Thyroid gland (tissue), 4 donors: ENCODE results near the gene MMP20. TPM values are rescaled to one million over a fixed set of nuclear protein-coding genes. Genes with fewer than 3 reads are reported as not detected.

Experiments used
- DNase-seq, 2 donors: peaks; one replicate each; pipeline ENCODE4 v3.0.0-alpha.2; 2019
- H3K27ac ChIP-seq, 3 donors: fragments of 200-600 bp; sonication (generic); 1 replicate in 2 of 3; 2 replicates in 1 of 3; pipeline ENCODE4 v1.5.1; 2016 to 2019; ENCODE audit warnings: mild to moderate bottlenecking in 1 of 3, moderate library complexity in 1 of 3
- H3K27me3 ChIP-seq: fragments of 200-600 bp; sonication (generic); one replicate; pipeline ENCODE4 v1.5.1; 2019
- H3K36me3 ChIP-seq, 2 donors: fragments of 200-600 bp; sonication (generic); one replicate each; pipeline ENCODE4 v1.5.1; 2016 to 2019
- H3K4me1 ChIP-seq, 2 donors: fragments of 200-600 bp; sonication (generic); one replicate each; pipeline ENCODE4 v1.5.1; 2017 to 2019
- H3K4me3 ChIP-seq, 3 donors: fragments of 200-600 bp; sonication (generic); replicated peaks in 1 of 3; 1 replicate in 2 of 3; 2 replicates in 1 of 3; pipeline ENCODE4 v1.5.1; 2016; ENCODE audit warnings: mild to moderate bottlenecking in 1 of 3
- H3K9me3 ChIP-seq: fragments of 200-600 bp; sonication (generic); one replicate; pipeline ENCODE4 v1.5.1; 2017
- POLR2A ChIP-seq, 2 donors: fragments of 450-650 bp; IDR thresholded peaks; one replicate each; pipeline ENCODE4 v1.6.1; 2017; ENCODE audit warnings: antibody characterized with exemption in 2 of 2, mild to moderate bottlenecking in 2 of 2, moderate library complexity in 1 of 2
- WGBS, 2 donors: methylation state at CpG; one replicate each; pipeline ENCODE4 v1.1.5; 2017; 5-methylcytosine and 5-hydroxymethylcytosine counted together
- intact Hi-C: fragments of 100-400 bp; cut with DNase I; formaldehyde crosslinking; loops from one replicate; pipeline ENCODE4 v1.15.1; 2023
- total RNA-seq, 4 donors: library from RNA; depleted of rRNA; stranded (reverse); fragments of >200 nt; gene quantifications; one replicate each; pipeline ENCODE4 v1.2.3, GENCODE V29; 2016
- TF ChIP-seq, protein P1 (sequence below), 6 experiments: fragments of 200-600 bp in 3 of 6; fragments of 450-650 bp in 3 of 6; sonication (generic) in 3 of 6; IDR thresholded peaks; one replicate each; pipeline ENCODE4 v1.5.1; 2016 to 2019; ENCODE audit warnings: antibody characterized with exemption in 6 of 6, mild to moderate bottlenecking in 2 of 6, inconsistent platforms in 1 of 6, moderate library complexity in 1 of 6

The MMP20 gene
- total RNA-seq, 4 donors from 2014 or later, result not detected

GRCh38 chr11:102604875-102605274 is 20.3 kb downstream of the MMP20 start:
- Histone ChIP-seq H3K27me3 (no peaks in the 10 kb centered on the region), H3K4me3 (no peak overlapping the region), H3K4me1 (no peaks in the 10 kb centered on the region), H3K9me3 (no peaks in the 10 kb centered on the region), H3K36me3 (no peaks in the 10 kb centered on the region), H3K27ac (no peak overlapping the region)
- no peak for DNase-seq
- intact Hi-C loops, result no loop called here
- TF ChIP-seq POLR2A (IDR thresholded peaks at IDR 0.05), result no peak
- TF ChIP-seq, protein P1, sequence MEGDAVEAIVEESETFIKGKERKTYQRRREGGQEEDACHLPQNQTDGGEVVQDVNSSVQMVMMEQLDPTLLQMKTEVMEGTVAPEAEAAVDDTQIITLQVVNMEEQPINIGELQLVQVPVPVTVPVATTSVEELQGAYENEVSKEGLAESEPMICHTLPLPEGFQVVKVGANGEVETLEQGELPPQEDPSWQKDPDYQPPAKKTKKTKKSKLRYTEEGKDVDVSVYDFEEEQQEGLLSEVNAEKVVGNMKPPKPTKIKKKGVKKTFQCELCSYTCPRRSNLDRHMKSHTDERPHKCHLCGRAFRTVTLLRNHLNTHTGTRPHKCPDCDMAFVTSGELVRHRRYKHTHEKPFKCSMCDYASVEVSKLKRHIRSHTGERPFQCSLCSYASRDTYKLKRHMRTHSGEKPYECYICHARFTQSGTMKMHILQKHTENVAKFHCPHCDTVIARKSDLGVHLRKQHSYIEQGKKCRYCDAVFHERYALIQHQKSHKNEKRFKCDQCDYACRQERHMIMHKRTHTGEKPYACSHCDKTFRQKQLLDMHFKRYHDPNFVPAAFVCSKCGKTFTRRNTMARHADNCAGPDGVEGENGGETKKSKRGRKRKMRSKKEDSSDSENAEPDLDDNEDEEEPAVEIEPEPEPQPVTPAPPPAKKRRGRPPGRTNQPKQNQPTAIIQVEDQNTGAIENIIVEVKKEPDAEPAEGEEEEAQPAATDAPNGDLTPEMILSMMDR (IDR thresholded peaks at IDR 0.05), result no peak
- WGBS, 2 donors, result 87 to 93% methylated on average over 3 of the region's 3 CpGs

GRCh38 chr11:102604011-102604410 is 21.1 kb downstream of the MMP20 start:
- TF ChIP-seq, protein P1 (IDR thresholded peaks at IDR 0.05), result no peak
- no peak for TF ChIP-seq POLR2A (IDR thresholded peaks at IDR 0.05)
- 86 to 89% methylated on average over 1 of the region's 1 CpG for WGBS, 2 donors
- H3K27ac ChIP-seq, result no peak overlapping the region
- no peak overlapping the region for H3K4me3 ChIP-seq
- H3K4me1 ChIP-seq, result no peaks in the 10 kb centered on the region
- H3K9me3 ChIP-seq, result no peaks in the 10 kb centered on the region
- DNase-seq, result no peak
- no peaks in the 10 kb centered on the region for H3K36me3 ChIP-seq
- no peaks in the 10 kb centered on the region for H3K27me3 ChIP-seq
- intact Hi-C loops, result no loop called here

DNA sequence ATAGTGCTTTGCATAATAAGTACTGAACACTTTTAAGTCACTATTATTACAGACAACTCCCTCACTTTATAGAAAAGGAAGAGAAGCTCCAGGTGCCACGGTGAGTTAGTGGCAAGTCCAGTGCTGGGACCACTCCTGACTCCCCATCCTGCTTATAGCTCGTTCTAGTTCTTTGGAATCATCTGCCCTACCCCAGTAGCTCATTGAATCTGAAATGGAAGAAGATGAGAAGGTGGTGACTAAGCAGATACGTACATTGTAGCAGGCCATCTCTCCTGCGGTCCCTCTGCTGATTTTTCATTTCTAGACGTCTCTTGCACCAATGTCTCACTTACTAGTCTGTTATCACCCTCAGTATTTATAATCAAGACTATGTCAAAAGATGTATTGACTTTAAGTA is 21.6 kb downstream of the MMP20 start:
- TF ChIP-seq, protein P1 (IDR thresholded peaks at IDR 0.05), result no peak
- no peak for TF ChIP-seq POLR2A (IDR thresholded peaks at IDR 0.05)
- intact Hi-C loops, result no loop called here
- no peaks in the 10 kb centered on the region for H3K4me1 ChIP-seq

GRCh38 chr11:102603091-102603490 is 22.0 kb downstream of the MMP20 start:
- WGBS, 2 donors, result 67 to 77% methylated on average over 5 of the region's 5 CpGs
- no peaks in the 10 kb centered on the region for H3K27me3 ChIP-seq
- H3K9me3 ChIP-seq, result no peaks in the 10 kb centered on the region
- intact Hi-C loops, result no loop called here
- no peak overlapping the region for H3K27ac ChIP-seq
- H3K4me1 ChIP-seq, result no peaks in the 10 kb centered on the region
- H3K36me3 ChIP-seq, result no peaks in the 10 kb centered on the region
- H3K4me3 ChIP-seq, result no peak overlapping the region
- TF ChIP-seq, protein P1 (IDR thresholded peaks at IDR 0.05), result no peak
- TF ChIP-seq POLR2A (IDR thresholded peaks at IDR 0.05), result no peak
- DNase-seq, result no peak

More for the DNA sequence above, 21.6 kb downstream of the MMP20 start:
- Histone ChIP-seq H3K27ac (no peak overlapping the region), H3K4me3 (no peak overlapping the region), H3K36me3 (no peaks in the 10 kb centered on the region), H3K27me3 (no peaks in the 10 kb centered on the region), H3K9me3 (no peaks in the 10 kb centered on the region)
- WGBS, 2 donors, result 53 to 63% methylated on average over 5 of the region's 5 CpGs
- no peak for DNase-seq

DNA sequence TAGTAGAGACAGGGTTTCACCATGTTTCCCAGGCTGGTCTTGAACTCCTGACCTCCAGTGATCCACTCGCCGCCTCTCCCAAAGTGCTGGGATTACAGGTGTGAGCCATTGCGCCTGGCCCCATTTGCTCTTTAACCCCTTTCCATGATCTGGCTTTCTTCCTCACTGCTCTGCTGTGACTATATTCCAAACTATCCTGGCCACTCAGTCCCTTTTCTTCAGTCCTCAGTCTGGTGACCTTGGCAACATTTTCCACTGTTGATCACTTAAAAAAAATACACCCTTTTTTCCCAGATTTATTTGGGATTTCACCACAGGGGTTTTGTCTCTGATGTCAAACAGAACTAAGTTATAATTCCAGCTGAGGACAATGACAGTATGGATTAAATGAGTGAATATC is 24.5 kb downstream of the MMP20 start:
- H3K4me1 ChIP-seq, result no peaks in the 10 kb centered on the region
- H3K27me3 ChIP-seq, result no peaks in the 10 kb centered on the region
- TF ChIP-seq, protein P1 (IDR thresholded peaks at IDR 0.05), result no peak
- no peak for TF ChIP-seq POLR2A (IDR thresholded peaks at IDR 0.05)
- no peaks in the 10 kb centered on the region for H3K36me3 ChIP-seq
- H3K9me3 ChIP-seq, result no peaks in the 10 kb centered on the region
- intact Hi-C loops, result no loop called here
- DNase-seq, result no peak
- no peak overlapping the region for H3K4me3 ChIP-seq
- 93 to 94% methylated on average over 3 of the region's 3 CpGs for WGBS, 2 donors
- H3K27ac ChIP-seq, result no peak overlapping the region
